Measurements from ENCODE around the gene PLPP4.

The PLPP4 gene

GRCh38 chr10:120614680-120615079 lies 157.7 kb downstream of the PLPP4 start:
- no peak for DNase-seq

- no peak for DNase-seq
Observed at GRCh38 chr10:120616311-120616911, 159.4 kb downstream of the PLPP4 start.

GRCh38 chr10:120628197-120628596 lies 171.2 kb downstream of the PLPP4 start:
- no peak for DNase-seq

GRCh38 chr10:120630266-120630665 lies 173.2 kb downstream of the PLPP4 start:
- DNase-seq = no peak

GRCh38 chr10:120632047-120632446 lies 175.0 kb downstream of the PLPP4 start:
- DNase-seq = no peak

- no peak for DNase-seq
Observed at GRCh38 chr10:120632942-120633341, 175.9 kb downstream of the PLPP4 start.

GRCh38 chr10:120634659-120635058 lies 177.6 kb downstream of the PLPP4 start:
- no peak for DNase-seq
